HG03097 (cell line): ENCODE data around the gene AAK1.

Experiments used
- ATAC-seq: cut with Tn5 transposase; IDR thresholded peaks from one replicate; pipeline ENCODE4 v1.9.1; 2021; ENCODE audit not compliant: unreplicated experiment, low FRiP score

AAK1 gene

GRCh38 chr2:69547984-69548715 is 95.4 kb downstream of the AAK1 start:
- ATAC-seq, result no peak

GRCh38 chr2:69546646-69547045 is 96.9 kb downstream of the AAK1 start:
- no peak for ATAC-seq

- peak; percentile 55 for ATAC-seq
Measured at GRCh38 chr2:69545477-69545932, 98.0 kb downstream of the AAK1 start.

- ATAC-seq, result no peak
Measured at GRCh38 chr2:69544951-69545350, 98.6 kb downstream of the AAK1 start.

GRCh38 chr2:69539549-69539908 is 104.0 kb downstream of the AAK1 start:
- ATAC-seq, result no peak

- ATAC-seq, result no peak
Measured at GRCh38 chr2:69538872-69539548, 104.5 kb downstream of the AAK1 start.

- ATAC-seq, result no peak
Measured at GRCh38 chr2:69538249-69538648, 105.3 kb downstream of the AAK1 start.

GRCh38 chr2:69535817-69536241 is 107.7 kb downstream of the AAK1 start:
- no peak for ATAC-seq

GRCh38 chr2:69531186-69531585 is 112.4 kb downstream of the AAK1 start:
- no peak for ATAC-seq

- no peak for ATAC-seq
Measured at GRCh38 chr2:69529480-69529879, 114.1 kb downstream of the AAK1 start.

- ATAC-seq, result no peak
Measured at GRCh38 chr2:69525261-69525660, 118.3 kb downstream of the AAK1 start.

- no peak for ATAC-seq
Measured at GRCh38 chr2:69524799-69525198, 118.7 kb downstream of the AAK1 start.

- no peak for ATAC-seq
Measured at GRCh38 chr2:69521747-69522146, 121.8 kb downstream of the AAK1 start.

GRCh38 chr2:69518841-69519240 is 124.7 kb downstream of the AAK1 start:
- no peak for ATAC-seq

GRCh38 chr2:69517410-69517809 is 126.1 kb downstream of the AAK1 start:
- ATAC-seq, result no peak

GRCh38 chr2:69514819-69515218 is 128.7 kb downstream of the AAK1 start:
- ATAC-seq, result no peak

- ATAC-seq, result no peak
Measured at GRCh38 chr2:69514406-69514805, 129.1 kb downstream of the AAK1 start.

GRCh38 chr2:69512446-69512845 is 131.1 kb downstream of the AAK1 start:
- ATAC-seq, result no peak

- no peak for ATAC-seq
Measured at GRCh38 chr2:69510204-69510603, 133.3 kb downstream of the AAK1 start.

GRCh38 chr2:69509750-69510140 is 133.8 kb downstream of the AAK1 start:
- no peak for ATAC-seq

- no peak for ATAC-seq
Measured at GRCh38 chr2:69509011-69509749, 134.4 kb downstream of the AAK1 start.

GRCh38 chr2:69505710-69506109 is 137.8 kb downstream of the AAK1 start:
- ATAC-seq, result no peak
